Ishikawa (cell line): Measurements from ENCODE around the gene AOX1.

Source experiments
- CEBPB ChIP-seq: IDR thresholded peaks from 2 replicates; pipeline ENCODE4 v1.6.1; 2012
- CREB1 ChIP-seq: IDR thresholded peaks from 2 replicates; pipeline ENCODE4 v1.6.1; 2012; ENCODE audit warnings: low read depth
- EGR1 ChIP-seq: IDR thresholded peaks from 2 replicates; pipeline ENCODE4 v1.6.1; 2012
- EP300 ChIP-seq: IDR thresholded peaks from 2 replicates; pipeline ENCODE4 v1.6.1; 2012; ENCODE audit warnings: borderline replicate concordance
- FOXM1 ChIP-seq: IDR thresholded peaks from 2 replicates; pipeline ENCODE4 v1.6.1; 2012; ENCODE audit warnings: low read depth, borderline replicate concordance
- NFIC ChIP-seq: IDR thresholded peaks from 2 replicates; pipeline ENCODE4 v1.6.1; 2012
- RAD21 ChIP-seq: IDR thresholded peaks from 2 replicates; pipeline ENCODE4 v1.6.1; 2012; ENCODE audit warnings: low read depth
- TAF1 ChIP-seq: IDR thresholded peaks from 2 replicates; pipeline ENCODE4 v1.6.1; 2012; ENCODE audit warnings: low read depth, mild to moderate bottlenecking
- TCF12 ChIP-seq: IDR thresholded peaks from 2 replicates; pipeline ENCODE4 v1.6.1; 2012; ENCODE audit warnings: low read depth
- TEAD4 ChIP-seq: IDR thresholded peaks from 2 replicates; pipeline ENCODE4 v1.6.1; 2012
- YY1 ChIP-seq: IDR thresholded peaks from 2 replicates; pipeline ENCODE4 v1.6.1; 2012; ENCODE audit warnings: low read depth
- ZBTB7A ChIP-seq: IDR thresholded peaks from 2 replicates; pipeline ENCODE4 v1.6.1; 2012; ENCODE audit warnings: low read depth
- TF ChIP-seq, protein P1 (sequence below): IDR thresholded peaks from 2 replicates; pipeline ENCODE4 v1.6.1; 2012; ENCODE audit warnings: low read depth, mild to moderate bottlenecking
- TF ChIP-seq, protein P2 (sequence below): IDR thresholded peaks from 2 replicates; pipeline ENCODE4 v1.6.1; 2012
- TF ChIP-seq, protein P3 (sequence below): IDR thresholded peaks from 2 replicates; pipeline ENCODE4 v1.6.1; 2012

The AOX1 gene

GRCh38 chr2:200585340-200585729, 479 bp upstream of the AOX1 start:
- TF ChIP-seq TEAD4 = no peak
- no peak for TF ChIP-seq TCF12
- TF ChIP-seq EGR1 = no peak
- no peak for TF ChIP-seq ZBTB7A
- TF ChIP-seq FOXM1 = no peak
- no peak for TF ChIP-seq TAF1
- TF ChIP-seq, protein P1, sequence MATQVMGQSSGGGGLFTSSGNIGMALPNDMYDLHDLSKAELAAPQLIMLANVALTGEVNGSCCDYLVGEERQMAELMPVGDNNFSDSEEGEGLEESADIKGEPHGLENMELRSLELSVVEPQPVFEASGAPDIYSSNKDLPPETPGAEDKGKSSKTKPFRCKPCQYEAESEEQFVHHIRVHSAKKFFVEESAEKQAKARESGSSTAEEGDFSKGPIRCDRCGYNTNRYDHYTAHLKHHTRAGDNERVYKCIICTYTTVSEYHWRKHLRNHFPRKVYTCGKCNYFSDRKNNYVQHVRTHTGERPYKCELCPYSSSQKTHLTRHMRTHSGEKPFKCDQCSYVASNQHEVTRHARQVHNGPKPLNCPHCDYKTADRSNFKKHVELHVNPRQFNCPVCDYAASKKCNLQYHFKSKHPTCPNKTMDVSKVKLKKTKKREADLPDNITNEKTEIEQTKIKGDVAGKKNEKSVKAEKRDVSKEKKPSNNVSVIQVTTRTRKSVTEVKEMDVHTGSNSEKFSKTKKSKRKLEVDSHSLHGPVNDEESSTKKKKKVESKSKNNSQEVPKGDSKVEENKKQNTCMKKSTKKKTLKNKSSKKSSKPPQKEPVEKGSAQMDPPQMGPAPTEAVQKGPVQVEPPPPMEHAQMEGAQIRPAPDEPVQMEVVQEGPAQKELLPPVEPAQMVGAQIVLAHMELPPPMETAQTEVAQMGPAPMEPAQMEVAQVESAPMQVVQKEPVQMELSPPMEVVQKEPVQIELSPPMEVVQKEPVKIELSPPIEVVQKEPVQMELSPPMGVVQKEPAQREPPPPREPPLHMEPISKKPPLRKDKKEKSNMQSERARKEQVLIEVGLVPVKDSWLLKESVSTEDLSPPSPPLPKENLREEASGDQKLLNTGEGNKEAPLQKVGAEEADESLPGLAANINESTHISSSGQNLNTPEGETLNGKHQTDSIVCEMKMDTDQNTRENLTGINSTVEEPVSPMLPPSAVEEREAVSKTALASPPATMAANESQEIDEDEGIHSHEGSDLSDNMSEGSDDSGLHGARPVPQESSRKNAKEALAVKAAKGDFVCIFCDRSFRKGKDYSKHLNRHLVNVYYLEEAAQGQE = no peak
- TF ChIP-seq, protein P2, sequence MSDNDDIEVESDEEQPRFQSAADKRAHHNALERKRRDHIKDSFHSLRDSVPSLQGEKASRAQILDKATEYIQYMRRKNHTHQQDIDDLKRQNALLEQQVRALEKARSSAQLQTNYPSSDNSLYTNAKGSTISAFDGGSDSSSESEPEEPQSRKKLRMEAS = no peak
- TF ChIP-seq CEBPB = no peak
- TF ChIP-seq YY1 = no peak
- TF ChIP-seq NFIC = no peak
- TF ChIP-seq, protein P3, sequence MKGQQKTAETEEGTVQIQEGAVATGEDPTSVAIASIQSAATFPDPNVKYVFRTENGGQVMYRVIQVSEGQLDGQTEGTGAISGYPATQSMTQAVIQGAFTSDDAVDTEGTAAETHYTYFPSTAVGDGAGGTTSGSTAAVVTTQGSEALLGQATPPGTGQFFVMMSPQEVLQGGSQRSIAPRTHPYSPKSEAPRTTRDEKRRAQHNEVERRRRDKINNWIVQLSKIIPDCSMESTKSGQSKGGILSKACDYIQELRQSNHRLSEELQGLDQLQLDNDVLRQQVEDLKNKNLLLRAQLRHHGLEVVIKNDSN = no peak
- no peak for TF ChIP-seq RAD21
- no peak for TF ChIP-seq EP300
- no peak for TF ChIP-seq CREB1

DNA sequence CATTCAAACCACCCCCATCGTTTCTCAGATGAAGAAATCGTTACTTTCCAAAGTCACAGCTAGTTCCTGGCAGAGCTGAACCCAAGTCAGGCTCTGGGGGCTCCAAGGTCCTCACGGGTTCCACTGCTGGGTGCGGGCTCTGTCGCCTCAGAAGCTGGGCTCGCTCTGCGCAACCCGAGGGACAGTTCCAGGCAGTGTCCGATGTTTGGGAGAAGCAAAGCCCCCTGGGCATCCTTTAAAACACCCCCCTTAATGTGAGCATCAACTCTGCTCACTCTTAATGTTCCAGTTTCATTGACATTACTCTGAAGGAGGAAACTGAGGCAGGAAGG, 796 bp downstream of the AOX1 start:
- TF ChIP-seq NFIC (no peak), CREB1 (no peak), YY1 (no peak), TCF12 (no peak), RAD21 (no peak), EP300 (no peak), FOXM1 (no peak), TEAD4 (no peak), EGR1 (no peak), CEBPB (no peak), TAF1 (no peak), ZBTB7A (no peak)
- TF ChIP-seq, protein P2 = no peak
- TF ChIP-seq, protein P3 = no peak
- TF ChIP-seq, protein P1 = no peak

DNA sequence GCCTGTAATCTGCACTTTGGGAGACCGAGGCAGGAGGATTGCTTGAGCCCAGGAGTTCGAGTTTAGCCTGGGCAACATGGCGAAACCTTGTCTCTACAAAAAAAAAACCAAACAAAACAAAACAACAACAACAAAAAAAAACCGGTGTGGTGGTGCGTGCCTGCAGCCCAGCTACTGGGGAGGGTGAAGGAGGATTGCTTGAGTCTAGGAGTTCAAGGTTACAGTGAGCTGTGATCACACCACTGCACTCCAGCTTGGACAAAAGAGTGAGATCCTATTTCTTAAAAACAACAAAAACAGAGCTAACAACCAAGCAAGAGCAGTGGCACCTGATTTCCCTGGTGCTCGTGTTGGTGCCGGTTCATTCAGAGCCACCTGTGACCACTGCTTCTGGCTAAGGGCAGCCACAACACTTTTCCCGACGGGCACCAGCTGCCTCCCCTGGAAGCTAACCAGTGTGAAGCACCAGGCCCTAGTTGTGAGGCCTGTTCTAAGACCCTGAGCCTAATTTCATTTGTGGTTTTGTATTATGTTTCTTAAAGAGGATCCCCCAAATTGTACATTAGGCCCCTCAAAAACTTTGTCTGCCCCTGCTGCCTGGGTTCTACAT, 1.3 kb downstream of the AOX1 start:
- TF ChIP-seq TAF1 (no peak), RAD21 (no peak), EGR1 (no peak)
- TF ChIP-seq, protein P3 = no peak

GRCh38 chr2:200588076-200588678, 2.4 kb downstream of the AOX1 start:
- TF ChIP-seq, protein P1 = no peak
- TF ChIP-seq CREB1 = no peak
- TF ChIP-seq YY1 = no peak
- TF ChIP-seq, protein P3 = no peak
- no peak for TF ChIP-seq ZBTB7A
- TF ChIP-seq EGR1 = no peak
- TF ChIP-seq TAF1 = no peak
- TF ChIP-seq, protein P2 = no peak
- TF ChIP-seq EP300 = no peak
- no peak for TF ChIP-seq TCF12
- TF ChIP-seq RAD21 = no peak
- no peak for TF ChIP-seq TEAD4
- TF ChIP-seq NFIC = no peak
- TF ChIP-seq FOXM1 = no peak
- TF ChIP-seq CEBPB = no peak
